CD4-positive, alpha-beta memory T cell (primary cell): Measurements from ENCODE around the gene SCGB1C2. TPM values are rescaled to one million over a fixed set of nuclear protein-coding genes. Genes with fewer than 3 reads are reported as not detected.

Experiments used
- polyA plus RNA-seq, 2 donors: library from polyadenylated mRNA; unstranded; fragments of 300-500 nt; fragmentation: Illumina TruSeq; gene quantifications; one replicate each; pipeline ENCODE4 v1.2.3, GENCODE V29; 2021
- total RNA-seq, 2 experiments: library from RNA; stranded (reverse); gene quantifications; one replicate each; pipeline ENCODE4 v1.2.3, GENCODE V29; 2021

Gene SCGB1C2
- total and polyA plus RNA-seq, 4 experiments from 2014 or later, result not detected

Other genes starting within 250 kb of the SCGB1C2 start
- under 1 TPM in 1 of 2 experiments, not detected in 1; 0.06 TPM for gene DOC2B, start 44.1 kb downstream of the SCGB1C2 start, total RNA-seq
- gene DOC2B, start 44.1 kb downstream of the SCGB1C2 start, polyA plus RNA-seq, result not detected
- gene RPH3AL, start 215.2 kb downstream of the SCGB1C2 start, total RNA-seq, result 1 to 10 TPM; 4.4 to 5.9 TPM
- 1 to 10 TPM; 1.7 to 3.5 TPM for gene RPH3AL, start 215.2 kb downstream of the SCGB1C2 start, polyA plus RNA-seq